Mesothelial cell of epicardium (in vitro differentiated cells): Measurements from ENCODE around the gene RAD9A. TPM values are rescaled to one million over a fixed set of nuclear protein-coding genes. Genes with fewer than 3 reads are reported as not detected.

Experiments used
- DNase-seq, 2 experiments: peaks; one replicate each; pipeline ENCODE4 v3.0.0; 2021; ENCODE audit warnings: low spot score in 2 of 2; ENCODE audit not compliant: unreplicated experiment in 2 of 2
- H3K27ac Mint-ChIP-seq: 2 replicates; pipeline ENCODE4 v1.8.0; 2021; ENCODE audit warnings: mixed read lengths
- H3K27me3 Mint-ChIP-seq: 2 replicates; pipeline ENCODE4 v1.8.0; 2021; ENCODE audit warnings: low read depth, mixed read lengths
- H3K36me3 Mint-ChIP-seq: 2 replicates; pipeline ENCODE4 v1.8.0; 2021; ENCODE audit warnings: mixed read lengths
- H3K4me1 Mint-ChIP-seq: 2 replicates; pipeline ENCODE4 v1.8.0; 2021; ENCODE audit warnings: mixed read lengths
- H3K4me3 Mint-ChIP-seq: 2 replicates; pipeline ENCODE4 v1.8.0; 2021; ENCODE audit warnings: mild to moderate bottlenecking, moderate library complexity, mixed read lengths
- H3K9me3 Mint-ChIP-seq: 2 replicates; pipeline ENCODE4 v1.8.0; 2021; ENCODE audit warnings: mixed read lengths
- total RNA-seq: library from RNA; stranded (reverse); gene quantifications from 3 replicates; pipeline ENCODE4 v1.2.1, GENCODE V29; 2021
- TF ChIP-seq, protein P1 (sequence below): fragments of 200-600 bp; sonication (generic); IDR thresholded peaks from one replicate; pipeline ENCODE4 v1.5.0; 2021; ENCODE audit warnings: antibody characterized with exemption; ENCODE audit not compliant: unreplicated experiment

The RAD9A gene
- total RNA-seq, 1 donor from 2014 or later, result 44.7 TPM

DNA sequence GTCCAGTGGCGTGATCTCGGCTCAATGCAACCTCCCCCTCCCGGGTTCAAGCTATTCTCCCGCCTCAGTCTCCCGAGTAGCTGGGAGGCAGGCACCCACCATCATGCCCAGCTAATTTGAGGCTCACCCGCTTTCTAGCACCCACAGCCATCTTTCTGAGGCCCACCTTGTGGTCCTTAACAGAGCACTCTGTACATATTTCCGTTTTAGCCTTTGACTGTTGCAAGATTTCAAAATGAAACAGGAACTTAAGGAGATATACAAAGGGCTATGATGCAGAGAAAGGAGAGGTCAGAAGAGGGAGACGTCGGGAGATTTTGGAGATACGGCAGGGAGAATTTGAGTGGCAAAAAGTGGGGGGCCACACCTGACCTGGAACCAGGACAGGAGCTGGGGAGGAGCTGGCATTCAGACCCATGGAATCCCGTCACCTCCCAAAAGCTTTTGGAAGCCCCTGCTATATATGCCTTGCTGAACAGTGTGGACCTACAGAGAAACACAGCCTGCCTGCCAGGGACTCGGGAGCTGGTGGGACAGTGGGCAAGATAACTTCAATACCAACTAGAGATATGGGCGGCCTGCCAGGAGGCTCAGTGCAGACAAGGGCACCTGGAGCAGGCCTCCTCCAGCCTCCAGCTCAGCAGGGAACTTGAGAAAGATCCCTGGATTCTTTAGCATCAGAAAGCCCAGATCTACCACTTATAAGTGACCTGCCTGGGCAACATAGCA lies 10.4 kb upstream of the RAD9A start:
- peaks cover 18% of the 10 kb centered on the region for H3K4me1 Mint-ChIP-seq
- peaks cover 18% of the 10 kb centered on the region for H3K27me3 Mint-ChIP-seq

DNA sequence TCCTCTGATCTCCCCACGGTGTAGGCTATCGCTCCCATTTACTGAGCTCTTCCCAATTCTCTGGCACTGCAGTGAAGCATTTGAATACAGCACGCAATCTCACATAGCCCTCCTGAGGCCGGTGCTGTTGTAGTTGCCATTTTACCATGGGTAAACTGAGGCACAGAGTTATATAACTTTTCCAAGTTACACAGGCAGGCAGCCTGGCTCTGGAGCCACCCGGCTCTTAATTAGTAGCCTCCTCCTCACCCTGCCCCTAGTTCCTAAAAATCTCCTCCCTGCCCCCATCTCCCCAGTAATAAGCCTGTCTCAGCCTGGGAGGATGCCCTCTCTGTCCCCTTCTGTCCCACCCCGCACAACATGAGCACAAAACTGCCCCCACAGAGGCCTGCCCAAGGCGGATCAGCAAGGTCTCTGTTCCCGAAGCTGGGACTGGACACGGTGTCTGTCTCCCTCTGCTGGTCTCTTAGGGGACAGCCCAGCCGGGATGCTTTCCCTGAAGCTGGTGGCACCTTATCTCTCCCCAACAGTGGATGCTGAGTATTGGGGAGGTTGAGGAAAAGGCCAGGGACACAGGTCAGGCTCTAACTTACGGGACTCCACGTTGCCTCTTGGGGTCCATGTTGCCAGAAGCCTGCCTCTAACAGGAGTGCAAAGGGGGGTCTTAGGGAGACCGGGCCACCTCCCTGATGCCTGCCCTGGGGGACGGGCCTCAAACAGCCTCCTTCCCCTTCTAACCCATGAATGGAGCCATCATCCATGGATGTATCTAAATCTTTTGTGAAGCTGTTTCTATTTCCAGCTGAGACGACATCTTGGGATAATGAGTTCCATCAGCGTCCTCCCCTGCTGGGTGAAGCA lies 9.3 kb upstream of the RAD9A start:
- Mint-ChIP-seq H3K27me3 (peaks cover 14% of the 10 kb centered on the region), H3K4me3 (no peak overlapping the region), H3K27ac (no peak overlapping the region)

More for the DNA sequence above, 10.4 kb upstream of the RAD9A start:
- Mint-ChIP-seq H3K27ac (peak overlapping the region; percentile 64), H3K4me3 (no peak overlapping the region), H3K36me3 (no peaks in the 10 kb centered on the region), H3K9me3 (no peaks in the 10 kb centered on the region)
- TF ChIP-seq, protein P1, sequence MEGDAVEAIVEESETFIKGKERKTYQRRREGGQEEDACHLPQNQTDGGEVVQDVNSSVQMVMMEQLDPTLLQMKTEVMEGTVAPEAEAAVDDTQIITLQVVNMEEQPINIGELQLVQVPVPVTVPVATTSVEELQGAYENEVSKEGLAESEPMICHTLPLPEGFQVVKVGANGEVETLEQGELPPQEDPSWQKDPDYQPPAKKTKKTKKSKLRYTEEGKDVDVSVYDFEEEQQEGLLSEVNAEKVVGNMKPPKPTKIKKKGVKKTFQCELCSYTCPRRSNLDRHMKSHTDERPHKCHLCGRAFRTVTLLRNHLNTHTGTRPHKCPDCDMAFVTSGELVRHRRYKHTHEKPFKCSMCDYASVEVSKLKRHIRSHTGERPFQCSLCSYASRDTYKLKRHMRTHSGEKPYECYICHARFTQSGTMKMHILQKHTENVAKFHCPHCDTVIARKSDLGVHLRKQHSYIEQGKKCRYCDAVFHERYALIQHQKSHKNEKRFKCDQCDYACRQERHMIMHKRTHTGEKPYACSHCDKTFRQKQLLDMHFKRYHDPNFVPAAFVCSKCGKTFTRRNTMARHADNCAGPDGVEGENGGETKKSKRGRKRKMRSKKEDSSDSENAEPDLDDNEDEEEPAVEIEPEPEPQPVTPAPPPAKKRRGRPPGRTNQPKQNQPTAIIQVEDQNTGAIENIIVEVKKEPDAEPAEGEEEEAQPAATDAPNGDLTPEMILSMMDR, result no peak
- DNase-seq, result no peak

DNA sequence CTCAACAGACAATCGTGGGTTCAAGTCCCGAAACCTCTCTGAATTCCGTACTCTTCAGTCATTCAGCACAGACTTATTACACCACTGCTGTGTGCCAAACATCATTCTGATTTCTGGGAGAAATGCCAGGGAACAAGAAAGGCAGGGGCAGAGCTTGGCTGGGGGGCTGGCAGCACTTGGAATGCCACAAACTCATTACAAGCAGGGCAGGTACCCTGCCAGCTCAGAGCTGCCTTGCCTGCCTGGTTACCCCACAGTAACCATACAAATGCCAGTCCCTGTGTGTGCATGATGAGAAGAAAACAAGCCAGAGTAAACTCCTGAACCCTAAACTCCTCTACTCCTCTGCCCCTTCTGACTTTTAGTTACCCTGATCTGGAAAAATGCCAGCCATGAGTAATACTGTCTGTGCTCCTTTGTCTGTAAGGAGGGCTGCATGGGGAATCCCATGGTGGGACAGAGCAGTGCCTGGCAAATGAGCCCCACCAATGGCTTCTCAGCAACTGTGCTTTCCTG lies 6.9 kb upstream of the RAD9A start:
- Mint-ChIP-seq H3K4me1 (peaks cover 11% of the 10 kb centered on the region), H3K27me3 (peaks cover 14% of the 10 kb centered on the region), H3K4me3 (no peak overlapping the region), H3K36me3 (no peaks in the 10 kb centered on the region), H3K9me3 (no peaks in the 10 kb centered on the region), H3K27ac (no peak overlapping the region)
- no peak for DNase-seq
- TF ChIP-seq, protein P1, result no peak

More for the DNA sequence above, 9.3 kb upstream of the RAD9A start:
- TF ChIP-seq, protein P1, result peak; percentile 84
- Mint-ChIP-seq H3K36me3 (no peaks in the 10 kb centered on the region), H3K4me1 (peaks cover 17% of the 10 kb centered on the region), H3K9me3 (no peaks in the 10 kb centered on the region)
- peak; percentile 62 to 86 for DNase-seq

DNA sequence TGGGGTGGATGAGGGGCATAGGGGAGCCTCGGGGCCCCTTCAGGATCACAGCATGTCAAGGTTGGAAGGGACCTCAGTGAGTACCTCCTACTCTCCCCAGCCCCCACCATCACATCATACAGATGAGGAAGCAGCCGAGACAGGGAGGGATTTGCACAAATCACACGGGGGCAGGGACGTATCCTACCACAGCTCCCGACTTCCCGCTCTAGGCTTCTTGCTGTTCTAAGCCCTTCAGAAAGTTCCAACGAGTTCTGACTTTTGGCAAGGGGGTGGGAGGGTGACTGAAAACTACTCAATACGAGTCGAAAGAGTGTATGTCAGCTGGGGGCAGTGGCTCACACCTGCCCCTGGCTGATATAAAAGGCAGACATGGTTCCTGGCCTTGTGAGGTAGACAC lies 4.7 kb upstream of the RAD9A start:
- peaks cover 20% of the 10 kb centered on the region for H3K4me1 Mint-ChIP-seq
- peaks cover 14% of the 10 kb centered on the region for H3K27me3 Mint-ChIP-seq
- TF ChIP-seq, protein P1, result no peak
- no peak for DNase-seq
- H3K27ac Mint-ChIP-seq, result no peak overlapping the region
- no peak overlapping the region for H3K4me3 Mint-ChIP-seq
- H3K9me3 Mint-ChIP-seq, result no peaks in the 10 kb centered on the region
- no peaks in the 10 kb centered on the region for H3K36me3 Mint-ChIP-seq

DNA sequence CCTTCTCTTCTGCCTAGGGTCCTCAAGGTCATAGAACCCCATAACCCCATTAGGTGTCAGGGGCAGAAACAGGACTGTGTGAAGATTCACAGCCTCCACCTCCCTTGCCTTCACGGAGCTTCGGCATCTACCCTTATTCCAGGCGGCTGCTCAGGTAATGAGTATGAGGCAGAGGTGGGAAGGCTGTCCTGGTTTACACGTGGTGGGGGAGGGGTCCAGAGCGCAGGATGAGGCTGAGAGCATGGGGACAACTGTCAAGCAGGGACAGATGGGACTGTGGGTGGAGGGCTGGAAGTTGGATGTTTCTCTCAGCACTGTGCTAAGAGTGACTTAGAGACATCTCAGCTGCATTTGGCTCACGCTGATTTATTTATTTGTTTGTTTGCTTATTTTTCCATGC lies 4.3 kb upstream of the RAD9A start:
- TF ChIP-seq, protein P1, result no peak
- Mint-ChIP-seq H3K4me1 (peaks cover 22% of the 10 kb centered on the region), H3K36me3 (no peaks in the 10 kb centered on the region), H3K9me3 (no peaks in the 10 kb centered on the region), H3K27ac (no peak overlapping the region), H3K27me3 (peaks cover 13% of the 10 kb centered on the region), H3K4me3 (no peak overlapping the region)
- no peak for DNase-seq
